H1 (cell line): ENCODE data around the gene PAX5. TPM values are rescaled to one million over a fixed set of nuclear protein-coding genes. Genes with fewer than 3 reads are reported as not detected.

Experiments
- CTCF ChIA-PET: fragments of 300-600 bp; sonication (Branson Sonifier 250); formaldehyde crosslinking; loops from one replicate; lab custom pipeline; 2021; ENCODE audit not compliant: partially characterized antibody; lab: Charles Lee
- POLR2A ChIA-PET: fragments of 300-600 bp; sonication (Branson Sonifier 250); formaldehyde crosslinking; loops from one replicate; lab custom pipeline; 2021; ENCODE audit warnings: inconsistent platforms; ENCODE audit not compliant: partially characterized antibody; lab: Charles Lee
- DNase-seq, 2 experiments: peaks; one replicate each; pipeline versions ENCODE4 v3.0.0 to v3.0.0-alpha.2; 2010 to 2022; ENCODE audit warnings: low spot score in 2 of 2, low read depth in 1 of 2, mixed read lengths in 1 of 2
- FAIRE-seq: peaks from 2 replicates; lab custom pipeline; 2011; peaks lifted over from hg19 to GRCh38; lab: Jason Lieb, UNC
- H2AFZ ChIP-seq: 2 replicates; pipeline ENCODE4 v1.8.1; 2012; ENCODE audit warnings: low read length, inconsistent platforms
- H2AK5ac ChIP-seq: 2 replicates; pipeline ENCODE4 v1.6.1; 2013; ENCODE audit warnings: low read depth, low read length
- H2BK120ac ChIP-seq: replicated peaks from 2 replicates; pipeline ENCODE3; 2013; ENCODE audit warnings: low read depth, low read length, inconsistent platforms
- H2BK12ac ChIP-seq: 2 replicates; pipeline ENCODE4 v1.6.1; 2013; ENCODE audit warnings: low read depth, low read length
- H2BK15ac ChIP-seq: 2 replicates; pipeline ENCODE4 v1.6.1; 2013; ENCODE audit warnings: low read length
- H2BK20ac ChIP-seq: 2 replicates; pipeline ENCODE4 v1.6.1; 2013; ENCODE audit warnings: low read length
- H2BK5ac ChIP-seq: 2 replicates; pipeline ENCODE4 v1.6.1; 2013; ENCODE audit warnings: low read depth, low read length
- H3K14ac ChIP-seq: 2 replicates; pipeline ENCODE4 v1.6.1; 2013; ENCODE audit warnings: inconsistent platforms; ENCODE audit not compliant: insufficient read length
- H3K18ac ChIP-seq: 2 replicates; pipeline ENCODE4 v1.6.1; 2013; ENCODE audit warnings: low read length; ENCODE audit errors: extremely low read depth
- H3K23ac ChIP-seq: 2 replicates; pipeline ENCODE4 v1.6.1; 2013; ENCODE audit warnings: inconsistent platforms; ENCODE audit not compliant: insufficient read length
- H3K23me2 ChIP-seq: 2 replicates; pipeline ENCODE4 v1.6.1; 2013; ENCODE audit warnings: low read depth, low read length
- H3K27ac ChIP-seq: 2 replicates; pipeline ENCODE4 v1.6.1; 2011; ENCODE audit warnings: low read depth, low read length, inconsistent platforms
- H3K27me3 ChIP-seq, 4 experiments: replicated peaks in 1 of 4; 1 replicate in 1 of 4; 2 replicates in 3 of 4; pipeline versions ENCODE4 v1.6.1 to v1.8.1; 2011 to 2013; ENCODE audit warnings: low read length in 3 of 4, mild to moderate bottlenecking in 3 of 4, inconsistent platforms in 2 of 4, mixed read lengths in 2 of 4, moderate library complexity in 1 of 4; ENCODE audit not compliant: control insufficient read depth in 3 of 4, insufficient read depth in 3 of 4; ENCODE audit errors: extremely low read depth in 1 of 4
- H3K36me3 ChIP-seq, 4 experiments: 2 replicates each; pipeline versions ENCODE4 v1.6.1 to v1.8.1; 2011 to 2013; ENCODE audit warnings: mild to moderate bottlenecking in 4 of 4, low read length in 3 of 4, moderate library complexity in 2 of 4, control low read depth in 1 of 4, inconsistent platforms in 1 of 4; ENCODE audit not compliant: insufficient read depth in 4 of 4, control insufficient read depth in 2 of 4
- H3K4ac ChIP-seq: replicated peaks from 2 replicates; pipeline ENCODE3; 2013; ENCODE audit warnings: low read length, low read depth, mixed read lengths, inconsistent platforms; ENCODE audit not compliant: insufficient read length
- H3K4me1 ChIP-seq, 4 experiments: replicated peaks in 1 of 4; 1 replicate in 1 of 4; 2 replicates in 3 of 4; pipeline versions ENCODE4 v1.6.1 to v1.8.1; 2011 to 2013; ENCODE audit warnings: low read length in 3 of 4, inconsistent platforms in 2 of 4, mixed read lengths in 1 of 4; ENCODE audit not compliant: insufficient read depth in 4 of 4, control insufficient read depth in 3 of 4
- H3K4me2 ChIP-seq, 2 experiments: 2 replicates each; pipeline versions ENCODE4 v1.6.1 to v1.8.1; 2011 to 2013; ENCODE audit warnings: low read depth in 2 of 2, low read length in 2 of 2, control low read depth in 1 of 2, inconsistent platforms in 1 of 2, mild to moderate bottlenecking in 1 of 2; ENCODE audit not compliant: insufficient read depth in 1 of 2
- H3K4me3 ChIP-seq, 4 experiments: fragments of 200-600, 300-600 bp in 1 of 4; sonication (generic), shearing (Covaris generic), sonication (Bioruptor Twin) in 1 of 4; 2 replicates each; pipeline versions ENCODE4 v1.5.1 to v1.8.1; 2011 to 2016; ENCODE audit warnings: low read length in 4 of 4, low read depth in 3 of 4, control low read depth in 2 of 4, inconsistent platforms in 2 of 4, mild to moderate bottlenecking in 2 of 4, mixed read lengths in 1 of 4, moderate library complexity in 1 of 4; ENCODE audit not compliant: insufficient read depth in 2 of 4; ENCODE audit errors: extremely low read depth in 1 of 4
- H3K56ac ChIP-seq: replicated peaks from 2 replicates; pipeline ENCODE3; 2013; ENCODE audit warnings: low read depth, mild to moderate bottlenecking, mixed read lengths, low read length, inconsistent platforms; ENCODE audit not compliant: insufficient read length
- H3K79me1 ChIP-seq: 2 replicates; pipeline ENCODE4 v1.6.1; 2013; ENCODE audit warnings: low read depth, low read length, control low read depth
- H3K79me2 ChIP-seq, 2 experiments: 2 replicates each; pipeline versions ENCODE4 v1.6.1 to v1.8.1; 2012 to 2013; ENCODE audit warnings: low read length in 2 of 2, mild to moderate bottlenecking in 2 of 2, inconsistent platforms in 1 of 2; ENCODE audit not compliant: insufficient read depth in 2 of 2, control insufficient read depth in 1 of 2
- H3K9ac ChIP-seq, 4 experiments: replicated peaks in 1 of 4; 1 replicate in 1 of 4; 2 replicates in 3 of 4; pipeline versions ENCODE4 v1.6.1 to v1.8.1; 2011 to 2013; ENCODE audit warnings: low read depth in 3 of 4, low read length in 3 of 4, control low read depth in 2 of 4, mild to moderate bottlenecking in 2 of 4, moderate library complexity in 2 of 4, inconsistent platforms in 1 of 4; ENCODE audit errors: extremely low read depth in 1 of 4
- H3K9me3 ChIP-seq, 2 experiments: 2 replicates each; pipeline versions ENCODE4 v1.6.1 to v1.8.1; 2012 to 2013; ENCODE audit warnings: mild to moderate bottlenecking in 2 of 2, moderate library complexity in 2 of 2, control low read depth in 1 of 2, inconsistent platforms in 1 of 2, low read depth in 1 of 2, low read length in 1 of 2, mixed read lengths in 1 of 2; ENCODE audit not compliant: insufficient read depth in 2 of 2
- H4K20me1 ChIP-seq, 2 experiments: replicated peaks in 1 of 2; 2 replicates each; pipeline versions ENCODE3 to v1.8.1; 2011 to 2013; ENCODE audit warnings: inconsistent platforms in 2 of 2, low read length in 2 of 2, mild to moderate bottlenecking in 1 of 2; ENCODE audit not compliant: insufficient read depth in 2 of 2, control insufficient read depth in 1 of 2
- H4K5ac ChIP-seq: 2 replicates; pipeline ENCODE4 v1.6.1; 2013; ENCODE audit warnings: low read length, low read depth, mixed read lengths, inconsistent platforms; ENCODE audit not compliant: insufficient read length
- H4K8ac ChIP-seq: 2 replicates; pipeline ENCODE4 v1.8.0; 2013; ENCODE audit warnings: mild to moderate bottlenecking, moderate library complexity, low read length, inconsistent platforms; ENCODE audit not compliant: insufficient read depth; ENCODE audit errors: extremely low read depth
- H4K91ac ChIP-seq: replicated peaks from 2 replicates; pipeline ENCODE3; 2013; ENCODE audit warnings: low read length, mixed read lengths, inconsistent platforms; ENCODE audit not compliant: insufficient read length
- CBX5 ChIP-seq: fragments of 300-800, 300-1000 bp; sonication (generic); IDR thresholded peaks from 2 replicates; pipeline ENCODE4 v1.7.1; 2016; ENCODE audit warnings: antibody characterized with exemption, low read length, low read depth
- EGR1 ChIP-seq: IDR thresholded peaks from 2 replicates; pipeline ENCODE4 v1.6.1; 2011; ENCODE audit warnings: low read depth, low read length, borderline replicate concordance
- KDM1A ChIP-seq: fragments of 200-600, 300-600 bp; sonication (generic); IDR thresholded peaks from 2 replicates; pipeline ENCODE4 v1.7.1; 2016; ENCODE audit warnings: mild to moderate bottlenecking, low read length, borderline replicate concordance
- MAX ChIP-seq: IDR thresholded peaks from 2 replicates; pipeline ENCODE4 v1.6.1; 2012; ENCODE audit warnings: inconsistent platforms
- PHF8 ChIP-seq: fragments of 200-600 bp; sonication (generic); conservative IDR thresholded peaks from 2 replicates; pipeline ENCODE4 v1.7.1; 2012; ENCODE audit warnings: low read depth, mild to moderate bottlenecking, inconsistent platforms, low read length, moderate library complexity
- POLR2AphosphoS5 ChIP-seq: IDR thresholded peaks from 2 replicates; pipeline ENCODE4 v1.6.1; 2011; ENCODE audit warnings: low read depth, low read length
- POU5F1 ChIP-seq: IDR thresholded peaks from 2 replicates; pipeline ENCODE4 v1.6.1; 2011; ENCODE audit warnings: low read depth, mild to moderate bottlenecking, low read length, moderate library complexity
- RFX5 ChIP-seq: IDR thresholded peaks from 2 replicates; pipeline ENCODE4 v1.6.1; 2011; ENCODE audit warnings: low read depth, low read length, improper control_type of control experiment, borderline replicate concordance
- SAP30 ChIP-seq: fragments of 300-600 bp; sonication (generic); IDR thresholded peaks from 2 replicates; pipeline ENCODE4 v1.7.1; 2012; ENCODE audit warnings: low read length, moderate library complexity, mild to moderate bottlenecking, inconsistent platforms; ENCODE audit not compliant: insufficient read depth, insufficient replicate concordance
- SUZ12 ChIP-seq: fragments of 200-600 bp; sonication (generic); IDR thresholded peaks from 2 replicates; pipeline ENCODE4 v1.6.1; 2012; ENCODE audit warnings: mild to moderate bottlenecking, inconsistent platforms, low read length, moderate library complexity, mixed read lengths
- TAF1 ChIP-seq: IDR thresholded peaks from 2 replicates; pipeline ENCODE4 v1.6.1; 2011; ENCODE audit warnings: mild to moderate bottlenecking, low read depth, low read length
- WGBS, 2 experiments: shearing (Covaris generic) in 1 of 2; methylation state at CpG; one replicate each; pipeline versions ENCODE4 v1.1.6 to v1.1.7; 2013 to 2015; ENCODE audit warnings: low lambda C conversion rate in 2 of 2, mixed read lengths in 2 of 2, inconsistent platforms in 1 of 2, low coverage in 1 of 2, missing lambda C conversion rate in 1 of 2; ENCODE audit not compliant: insufficient replicate concordance in 2 of 2, insufficient coverage in 1 of 2, insufficient read length in 1 of 2; ENCODE audit errors: extremely low coverage in 1 of 2, missing lambda C conversion rate in 1 of 2; 5-methylcytosine and 5-hydroxymethylcytosine counted together
- polyA plus RNA-seq, 7 experiments: library from polyadenylated mRNA; depleted of rRNA in 3 of 7; stranded (reverse) in 5 of 7; unstranded in 2 of 7; fragments of >200 nt in 5 of 7; fragments of 200-250 nt in 2 of 7; gene quantifications; 1 replicate in 5 of 7; 2 replicates in 1 of 7; 4 replicates in 1 of 7; pipeline versions ENCODE4 v1.2.1 to v1.2.3, GENCODE V29; 2011 to 2013; ENCODE audit warnings: missing spikeins in 2 of 7, mixed read lengths in 2 of 7
- total RNA-seq: library from RNA; stranded (reverse); fragmentation: NEBNext Ultra II Directional; extraction: Animal tissue kit (Norgen Biotek cat#: 25700); gene quantifications from 2 replicates; pipeline ENCODE4 v1.2.1, GENCODE V29; 2021

The PAX5 gene
- total and polyA plus RNA-seq, 2 of the 8 experiments (the other 6 are each of a cell fraction or from before 2014, with no cell fraction given), result 0.29 to 0.43 TPM

GRCh38 chr9:36960575-36960955 lies 73.5 kb downstream of the PAX5 start:
- no peak for FAIRE-seq
- TF ChIP-seq KDM1A (no peak), TAF1 (no peak), MAX (no peak), POLR2AphosphoS5 (no peak), CBX5 (no peak), SAP30 (no peak), SUZ12 (no peak), RFX5 (no peak), EGR1 (no peak), PHF8 (no peak), POU5F1 (no peak)
- DNase-seq, result peak in 1 of 2 experiments; percentile 34

More at GRCh38 chr9:36960575-36960955, 73.5 kb downstream of the PAX5 start:
- H3K4me2 ChIP-seq, result no peak overlapping the region
- no peak overlapping the region for H3K56ac ChIP-seq
- H3K23ac ChIP-seq, result no peak overlapping the region
- H2BK12ac ChIP-seq, result no peak overlapping the region
- no peak overlapping the region for H3K27ac ChIP-seq
- 89% methylated on average over 7 of the region's 7 CpGs; no CpG with 5 or more reads in 1 of the 2 experiments for WGBS, 2 experiments
- H4K91ac ChIP-seq, result no peak overlapping the region
- no peaks in the 10 kb centered on the region for H3K79me2 ChIP-seq
- H2BK15ac ChIP-seq, result no peak overlapping the region
- no peak overlapping the region for H2BK120ac ChIP-seq
- H3K36me3 ChIP-seq, result no peaks in the 10 kb centered on the region
- H2AFZ ChIP-seq, result no peak overlapping the region
- H3K23me2 ChIP-seq, result no peaks in the 10 kb centered on the region
- POLR2A ChIA-PET, result no interaction called here
- H3K4me1 ChIP-seq, result no peaks in the 10 kb centered on the region
- no peak overlapping the region for H3K4me3 ChIP-seq
- H3K9me3 ChIP-seq, result no peaks in the 10 kb centered on the region
- no peaks in the 10 kb centered on the region; a peak in 1 of 7 replicates for H3K27me3 ChIP-seq
- H2BK5ac ChIP-seq, result no peak overlapping the region
- H2AK5ac ChIP-seq, result no peak overlapping the region
- H3K9ac ChIP-seq, result no peak overlapping the region
- H3K4ac ChIP-seq, result no peak overlapping the region
- no peaks in the 10 kb centered on the region for H4K20me1 ChIP-seq
- no peak overlapping the region for H4K5ac ChIP-seq
- H3K79me1 ChIP-seq, result no peaks in the 10 kb centered on the region
- H3K18ac ChIP-seq, result no peak overlapping the region
- H2BK20ac ChIP-seq, result no peak overlapping the region
- CTCF ChIA-PET, result interaction anchor here (0.8 to 8.3 kb wide), 8 partner anchors 9 to 92 kb away, joined by 3 to 72 read pairs (median 4); no protein-coding TSS in a partner anchor
- no peak overlapping the region for H3K14ac ChIP-seq
- H4K8ac ChIP-seq, result no peak overlapping the region
